HG02970 (cell line): ENCODE measurements around the gene HAUS3.
"Not testable (repeated sequence)": the region's sequence is repeated elsewhere in the genome, so short reads cannot be mapped to it uniquely, and the experiment has no call there.

ENCODE experiments used
- ATAC-seq: cut with Tn5 transposase; IDR thresholded peaks from one replicate; pipeline ENCODE4 v1.9.1; 2021; ENCODE audit warnings: mild to moderate bottlenecking, moderate library complexity, moderate number of reproducible peaks; ENCODE audit not compliant: unreplicated experiment, low FRiP score

The HAUS3 gene

DNA sequence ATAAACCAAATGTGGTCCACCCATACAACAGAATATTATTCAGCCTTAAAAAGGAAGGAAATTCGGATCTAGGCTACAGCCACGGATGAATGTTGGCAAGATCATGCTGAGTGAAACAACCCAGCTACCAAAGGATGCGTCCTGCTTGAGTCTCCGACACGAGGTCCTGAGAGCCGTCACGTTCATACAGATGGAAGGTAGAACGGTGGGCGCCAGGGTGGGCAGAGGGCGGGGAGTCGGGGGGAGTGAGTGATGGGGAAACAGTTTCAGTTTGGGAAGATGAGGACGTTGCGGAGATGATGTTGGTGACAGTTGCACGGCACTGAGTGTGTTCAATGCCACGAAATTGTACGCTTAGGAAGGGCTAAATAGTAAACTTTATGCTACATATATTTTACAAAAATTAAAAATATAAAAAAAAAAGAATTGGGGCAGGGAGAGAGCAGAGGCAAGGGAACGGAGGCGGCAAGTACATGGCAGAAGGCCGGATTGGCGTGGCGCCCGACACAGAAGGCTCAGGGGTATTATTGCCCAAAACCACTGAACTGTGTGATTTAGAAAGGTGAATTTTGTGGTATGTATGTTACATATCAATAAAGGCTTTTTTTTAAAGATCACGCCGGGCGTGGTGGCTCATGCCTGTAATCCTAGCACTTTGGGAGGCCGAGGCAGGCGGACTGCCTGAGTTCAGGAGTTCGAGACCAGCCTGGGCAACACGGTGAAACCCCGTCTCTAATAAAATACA, 34.8 kb upstream of the HAUS3 start:
- no peak for ATAC-seq

DNA sequence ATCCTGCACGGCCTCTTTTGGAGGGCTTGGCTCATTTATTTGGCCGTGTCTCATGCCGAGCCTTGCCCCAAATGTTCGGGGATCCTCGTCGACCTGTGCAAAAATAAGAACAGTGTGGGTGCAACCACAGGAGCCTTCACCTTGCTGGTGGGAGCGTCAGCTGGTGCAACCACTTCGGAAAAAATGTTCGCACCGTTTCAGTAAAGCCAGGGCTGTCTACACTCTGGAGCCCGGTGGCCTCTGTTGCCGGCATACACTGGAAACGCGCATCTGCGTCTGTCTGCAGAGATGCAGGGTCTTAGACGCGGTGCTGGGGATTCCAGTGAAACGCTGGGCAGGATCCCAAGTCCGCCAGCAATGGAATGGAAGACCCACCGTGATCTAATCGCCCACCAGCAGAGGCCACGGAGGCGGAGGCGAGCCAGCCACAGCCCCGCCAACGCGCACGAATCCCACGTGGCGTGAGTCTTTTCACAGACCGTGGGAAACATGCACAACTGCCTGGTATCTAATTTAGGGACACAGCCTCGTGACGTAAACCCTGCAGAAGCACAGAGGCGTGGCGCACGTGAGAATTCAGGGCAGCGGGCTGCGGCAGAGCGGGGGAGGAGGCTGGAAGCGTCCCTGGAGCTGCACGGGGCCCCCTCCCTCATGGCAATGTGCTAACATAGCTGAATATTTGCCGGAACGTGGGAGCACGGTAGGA, 33.8 kb upstream of the HAUS3 start:
- ATAC-seq: no peak

DNA sequence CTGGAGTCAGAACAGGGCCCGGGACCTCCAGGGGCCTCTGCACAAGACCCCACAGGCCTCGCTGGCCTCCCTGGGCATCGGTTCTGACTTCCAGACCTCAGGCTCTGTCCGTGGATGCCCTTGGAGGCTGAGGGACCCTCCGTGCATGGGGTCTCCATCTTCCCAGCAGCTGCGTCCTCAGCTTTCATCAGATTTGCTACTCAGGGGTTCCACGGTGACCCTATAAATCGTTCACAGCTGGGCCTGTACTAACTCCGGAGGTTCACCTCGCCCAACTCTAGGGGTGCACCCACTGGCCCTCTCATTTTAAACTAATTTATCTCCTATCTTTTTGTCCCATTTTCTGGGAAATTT, 33.1 kb upstream of the HAUS3 start:
- ATAC-seq: not testable (repeated sequence)

DNA sequence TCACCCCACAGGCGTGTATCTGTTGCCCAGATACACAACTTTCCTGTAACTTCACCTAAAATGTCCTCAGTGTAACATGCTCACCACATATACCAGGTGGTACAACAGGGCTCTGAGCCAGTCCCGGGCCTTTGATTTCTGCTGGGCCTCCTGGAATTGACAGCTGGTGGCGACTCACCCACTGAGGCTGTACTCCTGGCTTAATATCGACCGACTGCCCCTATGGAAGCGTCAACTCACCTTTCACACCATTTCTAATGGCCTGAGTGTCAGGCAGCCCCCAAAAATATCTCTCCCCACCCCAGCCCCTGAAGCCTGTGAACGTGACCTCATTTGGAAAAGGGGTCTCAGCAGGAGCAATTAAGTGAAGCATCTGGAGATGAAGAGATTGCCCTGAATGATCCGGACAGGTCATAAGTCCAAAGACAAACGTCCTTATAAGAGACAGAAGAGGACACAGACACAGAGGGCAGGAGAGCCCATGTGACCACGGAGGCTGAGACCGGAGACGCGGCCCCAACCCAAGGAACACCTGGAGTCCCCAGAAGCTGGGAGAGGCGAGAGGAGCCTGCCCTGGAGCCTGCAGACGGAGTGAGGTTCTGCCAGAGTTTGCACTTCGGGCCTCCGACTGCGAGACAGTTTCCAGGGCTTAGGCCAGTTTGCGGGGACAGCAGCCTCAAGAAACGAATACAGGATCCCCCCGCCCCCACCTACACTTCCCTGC, 32.6 kb upstream of the HAUS3 start:
- no peak for ATAC-seq

DNA sequence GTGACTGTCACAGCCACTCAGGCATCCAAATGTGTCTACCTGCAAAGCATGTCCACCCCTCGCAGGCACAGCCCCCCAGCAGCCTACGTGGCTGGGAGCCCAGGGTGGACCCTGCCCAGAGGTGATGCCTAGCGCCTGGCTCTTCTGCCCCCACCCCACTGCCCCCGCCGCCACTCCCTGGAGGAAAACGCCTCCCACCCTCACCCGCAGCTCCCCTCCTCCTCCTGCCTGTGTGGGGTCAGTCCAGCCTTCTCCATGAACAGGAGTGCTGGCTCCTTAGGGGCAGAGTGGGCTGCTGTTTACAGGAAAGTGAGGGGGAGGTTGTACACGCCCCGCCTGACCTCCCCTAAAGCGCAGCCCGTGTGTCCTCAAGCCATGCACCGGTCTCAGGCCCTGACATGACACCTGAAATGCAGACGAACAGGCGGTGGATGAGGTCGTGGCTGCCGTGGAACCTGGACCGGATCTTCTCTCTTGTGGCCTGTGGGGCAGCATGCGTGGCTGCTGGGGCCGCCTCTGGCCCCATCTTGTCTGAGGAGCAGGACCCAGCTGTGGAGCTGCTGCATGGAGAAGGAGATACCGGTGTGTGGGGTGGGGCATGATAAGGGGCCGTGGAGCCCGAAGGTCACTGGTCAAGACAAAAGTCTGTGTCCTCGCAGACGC, 31.9 kb upstream of the HAUS3 start:
- ATAC-seq: no peak

DNA sequence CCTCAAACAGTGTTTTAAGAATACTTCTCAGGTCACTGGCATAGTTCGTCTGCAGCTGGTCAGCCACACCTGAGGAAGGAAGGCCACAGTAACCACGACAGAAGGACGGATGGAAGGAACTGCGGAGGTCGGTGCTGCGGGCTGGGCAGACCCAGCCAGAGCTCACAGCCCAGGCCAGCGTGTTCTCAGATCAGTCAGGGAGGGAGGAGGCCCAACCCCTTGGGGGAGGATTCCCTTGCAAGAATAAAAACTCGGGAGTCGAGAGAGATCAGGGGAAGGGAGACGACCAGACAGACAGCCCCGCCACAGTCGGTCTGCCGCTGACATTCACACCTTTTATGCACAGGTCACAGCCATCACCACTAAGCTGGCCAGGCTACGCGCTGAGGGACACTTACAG, 31.3 kb upstream of the HAUS3 start:
- ATAC-seq: no peak

DNA sequence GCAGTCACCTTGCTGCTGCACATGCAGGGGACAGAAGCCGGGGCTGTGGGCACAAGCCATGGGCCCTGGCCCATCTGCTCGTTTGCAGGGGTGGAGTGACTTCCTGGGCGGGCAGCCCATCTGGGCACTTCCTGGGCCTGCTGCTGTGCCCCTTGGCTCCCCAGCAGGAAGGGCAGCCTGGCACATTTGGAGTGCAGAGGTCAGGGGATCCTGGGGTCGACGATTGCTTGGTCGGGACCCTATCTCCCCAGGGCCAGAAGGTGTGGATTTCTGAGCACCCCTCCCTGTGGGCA, 30.9 kb upstream of the HAUS3 start:
- ATAC-seq: no peak

DNA sequence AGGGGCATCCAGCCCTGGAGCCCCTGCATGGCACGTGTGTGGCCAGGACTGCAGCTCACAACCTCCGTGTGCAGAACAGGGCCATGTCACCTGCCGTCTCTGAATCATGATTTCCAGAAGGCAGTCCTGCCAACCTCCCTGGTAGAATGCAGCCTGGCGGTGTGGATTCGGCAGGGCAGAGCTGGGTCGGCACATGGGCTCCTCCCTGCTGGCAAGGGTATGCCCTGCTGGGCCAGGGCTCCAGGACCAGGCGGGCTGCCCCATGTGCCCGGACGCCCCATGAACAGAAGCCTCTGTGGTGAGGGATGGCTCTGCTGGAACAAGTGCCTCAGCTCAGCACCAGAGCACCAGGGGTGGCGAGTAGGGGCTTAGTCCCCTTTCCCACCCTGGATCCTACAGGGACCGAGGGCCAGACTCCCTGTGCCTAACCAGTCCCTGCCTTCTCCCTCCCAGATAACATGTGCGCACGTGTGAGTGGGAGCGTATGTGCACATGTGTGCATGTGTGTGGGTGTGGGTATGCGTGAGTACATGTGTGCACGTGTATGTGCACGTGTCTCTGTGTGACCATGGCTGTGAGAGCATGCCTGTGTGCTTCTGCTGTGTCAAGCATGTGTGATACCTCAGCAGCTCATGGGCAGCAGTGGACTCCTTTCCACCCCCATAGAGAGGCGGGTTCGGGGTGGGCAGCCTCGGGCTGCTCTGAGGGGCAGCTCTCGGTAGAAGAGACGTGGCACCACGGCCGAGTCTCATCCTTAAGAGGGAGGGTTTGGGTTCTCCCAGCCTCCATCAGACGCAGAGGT, 30.3 kb upstream of the HAUS3 start:
- ATAC-seq: no peak

DNA sequence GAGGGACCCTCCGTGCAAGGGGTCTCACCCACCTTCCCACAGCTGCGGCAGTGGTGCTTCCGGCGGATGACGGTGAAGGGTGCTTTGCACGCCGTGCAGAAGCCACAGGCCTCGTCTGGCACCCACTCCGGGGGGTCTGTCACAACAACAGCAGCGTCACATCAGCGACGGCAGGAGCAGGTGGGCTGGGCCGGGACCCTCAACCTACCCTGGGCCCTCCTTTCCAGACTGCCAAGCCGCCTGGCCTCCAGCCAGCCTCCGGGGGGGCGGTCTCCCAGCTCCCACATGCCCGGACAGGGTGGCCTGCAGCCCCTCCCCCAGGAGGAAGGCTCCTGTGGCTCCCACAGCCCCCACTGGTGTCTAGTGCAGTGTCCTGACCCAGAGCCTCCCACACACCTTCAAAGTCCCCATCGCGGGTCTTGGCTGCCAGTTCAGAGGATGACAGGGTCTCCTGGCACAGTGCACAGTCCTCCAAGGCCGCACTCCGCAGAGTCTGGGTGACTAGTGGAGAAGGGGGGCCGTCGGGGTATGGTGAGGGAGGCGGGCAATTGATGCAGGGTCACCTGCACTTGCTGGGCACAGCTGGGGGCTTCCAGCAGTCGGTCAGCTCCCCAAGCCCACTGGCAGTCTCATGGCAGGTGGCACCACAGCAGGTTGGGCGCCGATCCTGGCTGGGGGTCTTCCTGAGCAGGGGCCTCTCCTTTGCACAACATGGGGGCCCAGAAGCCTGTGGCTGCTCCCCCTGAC, 29.5 kb upstream of the HAUS3 start:
- ATAC-seq: no peak

DNA sequence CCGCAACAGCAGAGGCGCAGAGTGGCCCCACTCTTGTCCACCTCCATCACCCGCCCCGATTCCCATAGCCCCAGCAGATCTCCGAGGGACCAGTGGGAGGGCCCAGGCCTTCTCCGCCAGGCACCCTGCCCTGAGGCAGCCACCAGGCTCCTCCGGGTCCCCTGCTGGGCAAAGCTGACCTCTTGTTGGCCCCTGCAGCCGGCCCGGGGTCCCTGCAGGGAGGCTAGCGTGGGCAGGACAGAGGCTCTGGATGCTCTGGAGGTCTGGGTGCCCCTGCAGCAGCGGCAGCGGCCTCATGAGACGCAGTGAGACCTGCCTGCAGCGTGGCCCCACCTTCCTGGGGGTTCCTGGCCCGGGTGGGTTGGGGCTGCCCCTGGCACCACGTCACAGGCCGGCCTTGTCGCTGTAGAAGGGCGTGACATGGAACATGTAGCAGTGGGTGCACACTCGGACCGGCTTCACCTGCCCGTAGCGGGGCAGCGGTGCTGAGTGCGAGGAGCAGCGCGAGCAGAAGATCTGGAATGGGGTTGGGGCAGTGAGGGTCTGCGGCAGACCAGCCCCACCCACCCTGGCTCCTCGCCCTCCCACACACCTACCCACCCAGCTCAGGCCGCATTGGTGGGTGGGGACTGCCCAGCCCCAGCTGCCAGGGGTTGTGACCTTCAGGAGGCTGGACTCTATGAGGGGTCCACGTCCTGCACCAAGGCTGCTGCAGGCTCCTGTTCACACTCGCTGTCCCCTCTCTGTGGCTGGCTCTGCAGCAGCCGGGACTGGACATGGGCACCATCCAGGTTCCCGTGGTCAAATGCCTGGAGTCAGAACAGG, 28.6 kb upstream of the HAUS3 start:
- no peak for ATAC-seq

DNA sequence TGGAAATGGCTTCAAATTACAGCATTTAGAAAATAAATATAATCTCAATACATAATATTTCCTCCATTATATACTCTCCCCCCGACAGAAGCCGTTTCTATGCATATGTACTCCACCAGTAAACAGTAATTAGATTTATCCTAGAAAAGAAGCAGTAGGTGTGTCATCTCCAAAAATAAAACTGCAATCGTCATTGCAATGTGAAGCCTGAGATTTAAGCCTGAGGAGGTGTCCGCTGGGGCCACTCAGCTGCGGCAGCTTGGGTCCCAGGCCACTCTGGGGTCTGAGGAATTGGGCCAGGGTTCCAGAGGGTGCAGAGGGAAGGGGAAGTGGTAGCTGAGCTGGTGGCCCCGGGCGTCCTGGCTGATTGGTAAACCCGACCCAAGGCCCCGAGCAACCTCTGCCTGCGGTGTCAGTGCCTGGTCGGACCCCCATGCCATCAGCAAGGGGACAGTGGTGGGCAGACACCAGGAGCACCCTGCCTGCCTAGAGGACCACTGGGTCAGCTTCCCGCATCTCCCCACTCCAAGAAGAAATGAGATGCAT, 27.8 kb upstream of the HAUS3 start:
- no peak for ATAC-seq

DNA sequence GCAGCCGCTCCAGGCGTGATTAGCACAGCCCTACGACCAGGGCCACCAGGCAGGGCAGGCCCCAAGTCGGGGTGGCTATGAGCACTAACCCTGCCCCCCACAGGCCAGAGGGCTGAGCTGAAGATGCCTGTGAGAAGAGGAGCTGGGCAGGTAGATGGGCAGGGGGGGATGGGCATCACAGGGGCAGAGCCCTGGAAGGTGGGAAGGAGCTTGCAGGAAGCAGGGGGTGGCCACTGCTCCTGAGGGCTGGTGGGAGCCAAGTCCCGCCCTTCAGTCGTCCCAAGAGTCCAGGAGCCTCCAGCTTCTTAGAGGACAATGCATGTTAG, 27.2 kb upstream of the HAUS3 start:
- no peak for ATAC-seq

DNA sequence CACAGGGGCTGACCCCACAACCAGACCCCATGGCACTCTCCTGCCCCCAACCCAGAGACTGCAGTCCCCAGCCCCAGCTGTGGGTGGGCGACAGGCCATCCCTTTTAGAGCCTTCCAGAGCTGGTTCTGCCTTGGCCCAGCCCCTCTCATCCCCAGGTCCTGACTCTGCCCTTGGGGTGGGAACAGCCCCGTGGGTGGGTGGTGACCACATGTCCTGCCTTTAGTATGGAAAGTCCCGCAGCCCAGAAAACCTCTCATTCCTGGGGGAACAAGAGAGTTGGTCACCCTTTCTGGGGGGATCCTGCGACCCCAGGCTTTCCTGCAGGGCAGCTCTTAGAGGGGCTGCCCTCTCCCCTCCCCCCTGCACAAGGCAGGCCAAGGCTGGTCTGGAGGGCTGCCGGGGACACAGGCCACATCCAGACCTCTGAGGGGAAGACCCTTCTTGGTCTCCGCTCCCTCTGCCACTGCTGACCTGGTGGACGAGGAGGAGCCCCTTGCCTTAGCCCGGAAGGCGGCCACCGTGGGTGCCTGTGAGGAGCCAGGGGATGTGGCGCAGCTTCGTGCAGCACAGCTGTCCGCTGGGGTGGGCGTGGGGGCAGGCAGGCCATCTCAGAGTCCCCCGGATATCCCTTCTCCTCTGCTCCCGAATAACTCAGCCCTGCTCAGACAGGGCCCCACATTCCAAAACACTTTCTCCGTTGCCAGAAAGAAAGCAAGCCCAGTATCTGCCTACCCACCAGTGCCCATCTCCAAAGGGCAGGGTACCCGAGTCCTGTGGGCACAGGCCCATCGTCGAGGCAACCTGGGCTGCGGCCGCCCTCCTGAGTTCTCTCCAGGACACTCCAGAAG, 26.7 kb upstream of the HAUS3 start:
- no peak for ATAC-seq

DNA sequence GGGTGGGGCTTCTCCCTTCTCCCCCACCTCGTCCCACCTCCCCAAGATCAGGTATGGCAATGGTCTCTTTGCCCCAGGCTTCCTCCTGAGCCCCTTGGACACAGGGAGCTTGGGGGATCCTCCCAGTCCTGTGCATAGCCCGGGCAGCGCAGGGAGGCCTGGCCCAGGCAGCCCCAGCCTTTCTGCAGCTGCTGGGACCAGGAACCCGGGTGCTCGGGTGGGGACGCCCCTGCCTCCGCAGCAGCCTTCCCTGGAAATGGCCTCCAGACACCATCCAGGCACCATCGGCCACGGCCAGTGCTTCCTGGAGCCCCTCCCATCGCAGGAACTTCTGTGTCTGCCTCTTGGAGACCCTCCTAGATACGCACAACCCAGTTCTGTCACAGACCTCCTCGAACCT, 25.9 kb upstream of the HAUS3 start:
- ATAC-seq: no peak

DNA sequence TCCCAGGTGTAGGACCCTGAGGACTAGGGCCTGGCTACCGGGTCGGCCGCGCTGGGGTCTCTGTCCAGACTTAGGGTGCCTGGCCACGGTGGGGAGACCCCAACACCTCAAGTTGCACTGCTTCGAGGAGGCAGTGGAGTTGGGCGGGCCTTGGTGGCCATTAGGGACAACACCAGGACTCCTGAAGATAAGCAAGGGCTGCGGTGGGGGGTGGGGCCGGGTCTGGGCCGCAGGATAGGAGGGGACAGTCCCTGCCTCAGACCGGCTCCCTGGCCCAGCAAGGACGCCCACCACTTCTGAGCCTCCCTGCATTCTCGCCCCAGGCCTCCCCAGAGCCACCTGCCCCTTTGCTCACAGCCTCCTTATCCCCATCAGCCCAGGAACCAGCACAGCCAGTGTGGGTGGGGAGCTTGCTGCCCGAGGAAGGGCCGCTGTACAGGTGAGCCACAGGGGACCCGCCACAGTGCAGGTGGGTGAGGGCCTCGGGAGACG, 25.4 kb upstream of the HAUS3 start:
- ATAC-seq: no peak

DNA sequence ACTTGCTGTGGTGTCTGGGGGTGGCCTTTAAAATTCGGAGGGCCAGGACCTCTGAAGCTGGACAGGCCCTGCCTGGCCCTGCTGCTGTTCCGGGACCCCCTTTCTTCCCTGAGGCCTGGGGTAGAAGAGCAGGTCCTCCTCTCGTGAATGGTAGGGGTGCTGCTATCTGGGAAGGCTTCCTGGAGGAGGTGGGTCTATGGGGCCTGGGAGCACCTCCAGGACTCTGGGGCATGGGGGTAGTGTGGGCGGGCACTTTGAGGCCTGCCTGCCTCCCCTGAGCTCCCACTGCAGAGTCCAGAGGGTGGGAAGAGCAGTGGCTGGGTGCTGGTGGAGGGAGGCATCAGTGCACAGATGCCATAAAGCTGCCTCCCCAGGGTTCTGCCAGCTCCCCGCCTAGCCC, 24.9 kb upstream of the HAUS3 start:
- no peak for ATAC-seq

DNA sequence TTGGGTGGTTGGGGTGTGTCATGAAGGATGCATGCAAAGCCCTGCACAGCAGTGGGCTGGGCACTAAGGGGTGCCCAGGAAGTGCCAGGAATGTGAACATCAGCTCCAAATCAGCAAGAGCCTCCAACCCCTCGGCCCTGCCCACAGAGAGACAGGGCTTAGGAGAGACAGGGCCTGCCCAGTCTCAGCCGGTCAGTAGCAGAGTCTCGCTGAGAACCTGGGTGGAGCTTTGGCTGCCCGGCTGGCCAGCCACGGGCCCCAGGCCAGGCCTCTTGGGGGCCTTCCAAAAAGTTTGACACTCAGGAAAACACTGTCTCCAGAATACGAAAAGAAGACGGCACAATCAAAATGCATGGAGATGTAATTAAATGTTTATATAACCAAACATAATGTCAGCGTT, 24.3 kb upstream of the HAUS3 start:
- no peak for ATAC-seq
